GM12878 (cell line): ENCODE data around the gene MGAT4B. TPM values are rescaled to one million over a fixed set of nuclear protein-coding genes. Genes with fewer than 3 reads are reported as not detected.

Experiments
- CBX5 ChIP-seq: sonication (generic); IDR thresholded peaks from 2 replicates; pipeline ENCODE4 v1.6.1; 2016; ENCODE audit warnings: low read depth, moderate library complexity, mild to moderate bottlenecking, inconsistent platforms
- CEBPB ChIP-seq, 2 experiments: fragments of 150-350 bp in 1 of 2; IDR thresholded peaks; 2 replicates each; pipeline ENCODE4 v1.6.1; 2012 to 2014; ENCODE audit warnings: low read depth in 2 of 2, low read length in 2 of 2, borderline replicate concordance in 1 of 2, inconsistent platforms in 1 of 2
- DPF2 ChIP-seq: fragments of 450-650 bp; IDR thresholded peaks from 2 replicates; pipeline ENCODE4 v1.6.1; 2017; ENCODE audit warnings: mild to moderate bottlenecking
- E4F1 ChIP-seq: fragments of 450-650 bp; IDR thresholded peaks from 2 replicates; pipeline ENCODE4 v1.6.1; 2018; ENCODE audit warnings: borderline replicate concordance, mild to moderate bottlenecking; ENCODE audit not compliant: partially characterized antibody
- HCFC1 ChIP-seq: fragments of 150-350 bp; IDR thresholded peaks from 2 replicates; pipeline ENCODE4 v1.6.1; 2014; ENCODE audit warnings: low read length
- HDAC6 ChIP-seq: fragments of 200-600 bp; sonication (generic); IDR thresholded peaks from one replicate; pipeline ENCODE4 v1.8.0; 2017; ENCODE audit warnings: antibody characterized with exemption; ENCODE audit not compliant: unreplicated experiment
- HSF1 ChIP-seq: fragments of 150-350 bp; IDR thresholded peaks from 2 replicates; pipeline ENCODE4 v1.6.1; 2014; ENCODE audit warnings: mild to moderate bottlenecking, low read depth, low read length
- IRF4 ChIP-seq: IDR thresholded peaks from 2 replicates; pipeline ENCODE4 v1.6.1; 2011; ENCODE audit warnings: low read depth, low read length
- JUND ChIP-seq: IDR thresholded peaks from 2 replicates; pipeline ENCODE4 v1.6.1; 2012; ENCODE audit warnings: low read depth, mild to moderate bottlenecking, low read length, improper control_type of control experiment, moderate library complexity
- KDM1A ChIP-seq: fragments of 200-600 bp; sonication (generic); IDR thresholded peaks from 2 replicates; pipeline ENCODE4 v1.6.1; 2016; ENCODE audit warnings: borderline replicate concordance
- MXI1 ChIP-seq: fragments of 150-350 bp; IDR thresholded peaks from 2 replicates; pipeline ENCODE4 v1.6.1; 2011; ENCODE audit warnings: low read depth, mild to moderate bottlenecking, inconsistent platforms, low read length, improper control_type of control experiment
- NFYA ChIP-seq: IDR thresholded peaks from 2 replicates; pipeline ENCODE4 v1.6.1; 2011; ENCODE audit warnings: low read depth, mild to moderate bottlenecking, low read length, improper control_type of control experiment, borderline replicate concordance
- PAX8 ChIP-seq: fragments of 450-650 bp; IDR thresholded peaks from 2 replicates; pipeline ENCODE4 v1.6.1; 2017; ENCODE audit warnings: mild to moderate bottlenecking, moderate library complexity
- PKNOX1 ChIP-seq: fragments of 450-650 bp; IDR thresholded peaks from 2 replicates; pipeline ENCODE4 v1.6.1; 2016; ENCODE audit warnings: mild to moderate bottlenecking
- RAD51 ChIP-seq: fragments of 450-650 bp; IDR thresholded peaks from 2 replicates; pipeline ENCODE4 v1.6.1; 2016; ENCODE audit warnings: moderate library complexity, mild to moderate bottlenecking, inconsistent platforms
- SMAD1 ChIP-seq: fragments of 450-650 bp; IDR thresholded peaks from 2 replicates; pipeline ENCODE4 v1.6.1; 2018; ENCODE audit warnings: mild to moderate bottlenecking, low read depth; ENCODE audit not compliant: partially characterized antibody
- SMARCA5 ChIP-seq: fragments of 450-650 bp; IDR thresholded peaks from 2 replicates; pipeline ENCODE4 v1.6.1; 2017; ENCODE audit warnings: mild to moderate bottlenecking
- TCF12 ChIP-seq: IDR thresholded peaks from 2 replicates; pipeline ENCODE4 v1.6.1; 2011; ENCODE audit warnings: low read depth, mild to moderate bottlenecking, low read length
- YY1 ChIP-seq: IDR thresholded peaks from 2 replicates; pipeline ENCODE4 v1.6.1; 2011; ENCODE audit warnings: low read depth, mild to moderate bottlenecking, low read length
- ZBED1 ChIP-seq: IDR thresholded peaks from 2 replicates; pipeline ENCODE4 v1.6.1; 2016; ENCODE audit warnings: borderline replicate concordance
- polyA plus RNA-seq, 11 experiments: library from polyadenylated mRNA; depleted of rRNA in 4 of 11; unstranded in 6 of 11; stranded (reverse) in 5 of 11; fragments of >200 nt; fragmentation: Nextera tagmentation in 4 of 11; fragmentation: Illumina TruSeq in 1 of 11; extraction: Ambion mirVana in 4 of 11; extraction: Trizol in 1 of 11; gene quantifications; 1 replicate in 1 of 11; 2 replicates in 10 of 11; pipeline versions ENCODE4 v1.2.1 to v1.2.3, GENCODE V29; 2011 to 2016; ENCODE audit warnings: inconsistent platforms in 2 of 11, missing spikeins in 2 of 11, low read depth in 1 of 11
- total RNA-seq, 4 experiments: library from RNA; depleted of rRNA in 3 of 4; stranded (reverse); fragments of >200 nt in 3 of 4; fragmentation: Illumina TruSeq in 1 of 4; extraction: Trizol in 1 of 4; gene quantifications; 2 replicates each; pipeline versions ENCODE4 v1.2.1 to v1.2.3, GENCODE V29; 2013 to 2021
- TF ChIP-seq, protein P1 (sequence below): IDR thresholded peaks from 2 replicates; pipeline ENCODE4 v1.6.1; 2011; ENCODE audit warnings: low read depth, mild to moderate bottlenecking, low read length, moderate library complexity, borderline replicate concordance; ENCODE audit errors: extremely low read depth
- TF ChIP-seq, protein P2 (sequence below): fragments of 450-650 bp; IDR thresholded peaks from 2 replicates; pipeline ENCODE4 v1.6.1; 2017; ENCODE audit warnings: mild to moderate bottlenecking, moderate library complexity

The MGAT4B gene
- total and polyA plus RNA-seq, 10 of the 15 experiments (the other 5 are each of a cell fraction or from before 2014, with no cell fraction given) = 0.60 to 82.5 (median 34.4) TPM; not detected in 1

- TF ChIP-seq, protein P1, sequence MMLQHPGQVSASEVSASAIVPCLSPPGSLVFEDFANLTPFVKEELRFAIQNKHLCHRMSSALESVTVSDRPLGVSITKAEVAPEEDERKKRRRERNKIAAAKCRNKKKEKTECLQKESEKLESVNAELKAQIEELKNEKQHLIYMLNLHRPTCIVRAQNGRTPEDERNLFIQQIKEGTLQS = peak; percentile 83
- TF ChIP-seq CEBPB (IDR thresholded peaks at IDR 0.05; ENCODE audit: borderline replicate concordance in 1 of 2, low read depth in 2 of 2, low read length in 2 of 2) (no peak), TCF12 (peak; percentile 81), DPF2 (no peak; the same call in 1 of the 2 replicates), CBX5 (no peak), KDM1A (no peak), HDAC6 (no peak), SMAD1 (no peak), IRF4 (no peak), ZBED1 (no peak), RAD51 (peak; percentile 95), E4F1 (peak; percentile 54), SMARCA5 (0 out of 2 replicates have a peak, but pooled peaks have one; percentile 51), HSF1 (no peak), PAX8 (no peak), NFYA (no peak), HCFC1 (no peak), MXI1 (no peak), JUND (peak; percentile 77; the same call in 1 of the 2 replicates), PKNOX1 (no peak; the same call in 1 of the 2 replicates), YY1 (no peak; the same call in 1 of the 2 replicates)
- TF ChIP-seq, protein P2, sequence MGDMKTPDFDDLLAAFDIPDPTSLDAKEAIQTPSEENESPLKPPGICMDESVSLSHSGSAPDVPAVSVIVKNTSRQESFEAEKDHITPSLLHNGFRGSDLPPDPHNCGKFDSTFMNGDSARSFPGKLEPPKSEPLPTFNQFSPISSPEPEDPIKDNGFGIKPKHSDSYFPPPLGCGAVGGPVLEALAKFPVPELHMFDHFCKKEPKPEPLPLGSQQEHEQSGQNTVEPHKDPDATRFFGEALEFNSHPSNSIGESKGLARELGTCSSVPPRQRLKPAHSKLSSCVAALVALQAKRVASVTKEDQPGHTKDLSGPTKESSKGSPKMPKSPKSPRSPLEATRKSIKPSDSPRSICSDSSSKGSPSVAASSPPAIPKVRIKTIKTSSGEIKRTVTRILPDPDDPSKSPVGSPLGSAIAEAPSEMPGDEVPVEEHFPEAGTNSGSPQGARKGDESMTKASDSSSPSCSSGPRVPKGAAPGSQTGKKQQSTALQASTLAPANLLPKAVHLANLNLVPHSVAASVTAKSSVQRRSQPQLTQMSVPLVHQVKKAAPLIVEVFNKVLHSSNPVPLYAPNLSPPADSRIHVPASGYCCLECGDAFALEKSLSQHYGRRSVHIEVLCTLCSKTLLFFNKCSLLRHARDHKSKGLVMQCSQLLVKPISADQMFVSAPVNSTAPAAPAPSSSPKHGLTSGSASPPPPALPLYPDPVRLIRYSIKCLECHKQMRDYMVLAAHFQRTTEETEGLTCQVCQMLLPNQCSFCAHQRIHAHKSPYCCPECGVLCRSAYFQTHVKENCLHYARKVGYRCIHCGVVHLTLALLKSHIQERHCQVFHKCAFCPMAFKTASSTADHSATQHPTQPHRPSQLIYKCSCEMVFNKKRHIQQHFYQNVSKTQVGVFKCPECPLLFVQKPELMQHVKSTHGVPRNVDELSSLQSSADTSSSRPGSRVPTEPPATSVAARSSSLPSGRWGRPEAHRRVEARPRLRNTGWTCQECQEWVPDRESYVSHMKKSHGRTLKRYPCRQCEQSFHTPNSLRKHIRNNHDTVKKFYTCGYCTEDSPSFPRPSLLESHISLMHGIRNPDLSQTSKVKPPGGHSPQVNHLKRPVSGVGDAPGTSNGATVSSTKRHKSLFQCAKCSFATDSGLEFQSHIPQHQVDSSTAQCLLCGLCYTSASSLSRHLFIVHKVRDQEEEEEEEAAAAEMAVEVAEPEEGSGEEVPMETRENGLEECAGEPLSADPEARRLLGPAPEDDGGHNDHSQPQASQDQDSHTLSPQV = no peak; the same call in 1 of the 2 replicates
Observed at GRCh38 chr5:179818746-179819295, 12.2 kb upstream of the MGAT4B start (continued).
